Psoas muscle (tissue), 8 donors: ENCODE data around the gene PRRX1. TPM values are rescaled to one million over a fixed set of nuclear protein-coding genes. Genes with fewer than 3 reads are reported as not detected.

Experiments
- ATAC-seq, 4 donors: fragments of 200-7000 bp; cut with Tn5 transposase; one replicate each; pipeline ENCODE4 v1.9.1; 2020; ENCODE audit warnings: moderate library complexity in 3 of 4, mild to moderate bottlenecking in 2 of 4
- DNase-seq, 2 donors: peaks; one replicate each; pipeline ENCODE4 v3.0.0-alpha.2; 2020
- H3K27ac ChIP-seq: fragments of 200-600 bp; one replicate; pipeline ENCODE4 v1.8.0; 2022
- H3K27me3 ChIP-seq, 3 donors: fragments of 200-600 bp in 1 of 3; one replicate each; pipeline versions ENCODE4 v1.6.1 to v1.8.0; 2013 to 2022; ENCODE audit warnings: low read length in 2 of 3, mild to moderate bottlenecking in 2 of 3, moderate library complexity in 1 of 3; ENCODE audit not compliant: insufficient read depth in 3 of 3
- H3K36me3 ChIP-seq, 2 donors: fragments of 200-600 bp in 1 of 2; one replicate each; pipeline versions ENCODE4 v1.6.1 to v1.8.0; 2013 to 2022; ENCODE audit warnings: low read depth in 1 of 2, mild to moderate bottlenecking in 1 of 2, moderate library complexity in 1 of 2; ENCODE audit not compliant: insufficient read depth in 1 of 2
- H3K4me1 ChIP-seq: fragments of 200-600 bp; one replicate; pipeline ENCODE4 v1.8.0; 2022
- H3K4me3 ChIP-seq: fragments of 200-600 bp; one replicate; pipeline ENCODE4 v1.8.0; 2022; ENCODE audit warnings: mild to moderate bottlenecking
- H3K9me3 ChIP-seq: fragments of 200-600 bp; one replicate; pipeline ENCODE4 v1.8.0; 2022
- CTCF ChIP-seq: fragments of 200-600 bp; IDR thresholded peaks from one replicate; pipeline ENCODE4 v1.8.0; 2022; ENCODE audit warnings: antibody characterized with exemption
- WGBS, 3 donors: extraction: QIAGEN DNeasy Blood & Tissue Kit; methylation state at CpG; one replicate each; pipeline versions ENCODE4 v1.1.6 to v1.1.7; 2013; 5-methylcytosine and 5-hydroxymethylcytosine counted together
- intact Hi-C, 2 donors: fragments of 100-400 bp; cut with DNase I; formaldehyde crosslinking; loops; one replicate each; pipeline versions ENCODE4 v1.11.0 to v1.14.2; 2022
- polyA plus RNA-seq, 3 donors: library from polyadenylated mRNA; stranded (reverse); fragments of 200-250 nt; gene quantifications; one replicate each; pipeline ENCODE4 v1.2.3, GENCODE V29; 2013
- total RNA-seq, 4 donors: library from RNA; stranded (reverse); fragmentation: NEBNext Ultra II Directional in 2 of 4; extraction: Animal tissue kit (Norgen Biotek cat#: 25700) in 2 of 4; gene quantifications; one replicate each; pipeline versions ENCODE4 v1.2.1 to v1.2.4, GENCODE V29; 2021 to 2023
- donor health status: healthy with polysubstance abuse.
- donor health status: DM: no; HTN: no; CAD: no; lungs with moderate emphysema.
- donor health status: Bipolar disorder and iron deficiency.
- donor health status: healthy.
- donor health status: DM: yes; HTN: yes; CAD: no.
- donor health status: DM: no; HTN: no; CAD: no.
- donor health status: DM: no; HTN: no; CAD: no.
- donor health status: DM: yes; HTN: yes; CAD: no.

Gene PRRX1
- total and polyA plus RNA-seq, 7 donors: 27.7 to 256 (median 64.1) TPM

GRCh38 chr1:170675865-170676264 lies 11.9 kb downstream of the PRRX1 start:
- H3K27me3 ChIP-seq: peaks cover 0 to 5% (median 0%) of the 10 kb centered on the region in 3 donors
- peaks cover 74% of the 10 kb centered on the region for H3K4me1 ChIP-seq
- H3K4me3 ChIP-seq: peak overlapping the region; percentile 8
- DNase-seq (no peak), ATAC-seq (no peak)
- H3K27ac ChIP-seq: peak overlapping the region; percentile 91
- TF ChIP-seq CTCF: no peak
- H3K36me3 ChIP-seq: no peaks in the 10 kb centered on the region
- no peaks in the 10 kb centered on the region for H3K9me3 ChIP-seq
- intact Hi-C loops: no loop called here

GRCh38 chr1:170676628-170677027 lies 12.7 kb downstream of the PRRX1 start:
- DNase-seq: no peak
- H3K4me1 ChIP-seq: peaks cover 69% of the 10 kb centered on the region
- no peaks in the 10 kb centered on the region for H3K9me3 ChIP-seq
- ATAC-seq: no peak
- no peaks in the 10 kb centered on the region for H3K27me3 ChIP-seq
- H3K27ac ChIP-seq: peak overlapping the region; percentile 91
- peak overlapping the region; percentile 8 for H3K4me3 ChIP-seq
- TF ChIP-seq CTCF: no peak
- intact Hi-C loops: no loop called here
- H3K36me3 ChIP-seq: no peaks in the 10 kb centered on the region

GRCh38 chr1:170678027-170678600 lies 14.2 kb downstream of the PRRX1 start:
- DNase-seq (no peak), ATAC-seq (peak; percentile 73 to 85 (median 82))
- H3K36me3 ChIP-seq: no peaks in the 10 kb centered on the region
- peak overlapping the region; percentile 91 for H3K27ac ChIP-seq
- peak overlapping the region; percentile 24 for H3K4me3 ChIP-seq
- H3K4me1 ChIP-seq: peaks cover 68% of the 10 kb centered on the region
- WGBS, 3 donors: 31 to 59% (median 52%) methylated on average over 3 of the region's 3 CpGs
- intact Hi-C loops: no loop called here
- H3K9me3 ChIP-seq: no peaks in the 10 kb centered on the region
- no peaks in the 10 kb centered on the region for H3K27me3 ChIP-seq
- no peak for TF ChIP-seq CTCF

GRCh38 chr1:170680428-170680827 lies 16.5 kb downstream of the PRRX1 start:
- WGBS, 3 donors: 25 to 39% (median 33%) methylated on average over 3 of the region's 3 CpGs
- Histone ChIP-seq H3K27ac (peak overlapping the region; percentile 91), H3K4me1 (peaks cover 63% of the 10 kb centered on the region), H3K4me3 (no peak overlapping the region), H3K9me3 (no peaks in the 10 kb centered on the region), H3K36me3 (no peaks in the 10 kb centered on the region), H3K27me3 (no peaks in the 10 kb centered on the region)
- intact Hi-C loops: no loop called here
- ATAC-seq: peak in 3 of 4 donors; percentile 49 to 58 (median 51)
- DNase-seq: no peak
- no peak for TF ChIP-seq CTCF

GRCh38 chr1:170682169-170682568 lies 18.2 kb downstream of the PRRX1 start:
- ATAC-seq (no peak), DNase-seq (no peak)
- 62 to 86% (median 79%) methylated on average over 1 of the region's 1 CpG for WGBS, 3 donors
- intact Hi-C loops: no loop called here
- Histone ChIP-seq H3K9me3 (no peaks in the 10 kb centered on the region), H3K4me1 (peaks cover 61% of the 10 kb centered on the region), H3K27me3 (no peaks in the 10 kb centered on the region), H3K36me3 (no peaks in the 10 kb centered on the region), H3K4me3 (no peak overlapping the region), H3K27ac (peak overlapping the region; percentile 47)
- TF ChIP-seq CTCF: no peak
